HG02885 (cell line): ENCODE data around the gene GOSR2.
"Not testable (repeated sequence)": the region's sequence is repeated elsewhere in the genome, so short reads cannot be mapped to it uniquely, and the experiment has no call there.

Source experiments
- ATAC-seq: cut with Tn5 transposase; IDR thresholded peaks from one replicate; pipeline ENCODE4 v1.9.1; 2021; ENCODE audit warnings: mild to moderate bottlenecking; ENCODE audit not compliant: unreplicated experiment, poor library complexity

Gene GOSR2

DNA sequence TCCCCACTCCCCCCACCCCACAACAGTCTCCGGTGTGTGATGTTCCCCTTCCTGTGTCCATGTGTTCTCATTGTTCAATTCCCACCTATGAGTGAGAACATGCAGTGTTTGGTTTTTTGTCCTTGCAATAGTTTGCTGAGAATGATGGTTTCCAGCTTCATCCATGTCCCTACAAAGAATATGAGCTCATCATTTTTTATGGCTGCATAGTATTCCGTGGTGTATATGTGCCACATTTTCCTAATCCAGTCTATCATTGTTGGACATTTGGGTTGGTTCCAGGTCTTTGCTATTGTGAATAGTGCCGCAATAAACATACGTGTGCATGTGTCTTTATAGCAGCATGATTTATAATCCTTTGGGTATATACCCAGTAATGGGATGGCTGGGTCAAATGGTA lies 30.2 kb downstream of the GOSR2 start:
- not testable (repeated sequence) for ATAC-seq

DNA sequence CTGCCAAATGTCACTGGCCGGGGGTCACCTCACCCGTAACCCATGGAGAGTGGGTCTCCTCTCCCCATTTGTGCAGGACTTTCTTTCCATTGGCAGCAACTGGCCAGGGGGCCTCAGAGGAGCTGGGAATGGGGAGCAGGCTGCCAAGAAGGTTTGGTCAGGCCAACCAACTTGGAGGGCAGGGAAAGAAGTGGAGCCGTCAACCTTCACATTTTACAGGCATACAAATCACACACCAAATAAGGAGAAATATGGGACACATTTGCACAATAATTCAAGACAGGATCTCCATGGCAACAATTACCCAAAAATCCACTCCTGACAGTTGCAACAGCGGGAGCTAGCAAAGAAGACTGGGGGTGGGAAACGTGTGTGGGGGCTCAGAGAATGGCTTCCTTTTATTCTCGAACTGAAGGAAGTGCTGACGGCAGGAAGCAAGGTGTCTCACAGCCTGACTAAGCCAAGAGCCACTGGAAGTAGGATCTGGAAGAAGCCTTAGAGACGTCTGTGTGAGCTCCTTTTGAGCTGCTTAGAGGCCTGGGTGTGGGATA lies 35.2 kb downstream of the GOSR2 start:
- no peak for ATAC-seq

DNA sequence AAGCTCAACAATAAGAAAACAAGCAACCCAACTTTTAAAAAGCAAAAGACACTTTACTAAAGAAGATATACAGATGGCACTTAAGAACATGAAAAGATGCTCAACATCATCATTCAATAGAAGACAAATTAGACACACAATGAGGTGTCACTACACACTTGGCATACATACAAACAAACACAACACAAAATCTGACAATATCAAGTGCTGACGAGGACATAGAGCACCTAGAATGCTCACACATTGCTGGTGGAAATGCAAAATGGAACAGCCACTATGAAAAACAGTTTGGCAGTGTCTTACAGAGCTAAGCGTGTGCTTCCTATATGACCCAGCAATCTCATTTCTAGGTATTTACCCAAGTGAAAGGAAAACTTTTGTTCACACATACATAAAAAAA lies 37.2 kb downstream of the GOSR2 start:
- no peak for ATAC-seq

DNA sequence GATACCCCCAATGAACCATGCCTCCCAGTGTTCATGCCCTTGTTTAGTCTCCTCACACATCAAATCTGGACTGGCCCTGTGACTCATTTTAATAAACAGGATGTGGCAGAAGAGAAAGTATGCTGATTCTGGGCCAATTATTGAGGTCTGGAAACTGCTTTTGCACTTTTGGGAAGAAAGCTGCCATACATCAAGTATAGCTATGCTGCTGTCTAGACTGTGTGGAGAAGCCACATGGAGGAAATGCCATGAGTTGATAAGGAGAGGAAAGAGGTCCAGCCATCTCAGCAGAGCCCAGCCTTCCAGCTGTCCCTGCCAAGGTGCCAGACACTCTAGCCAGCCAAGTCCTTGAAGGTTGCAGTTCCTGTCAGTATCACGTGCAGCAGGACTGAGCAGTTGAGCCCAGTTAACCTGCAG lies 39.4 kb downstream of the GOSR2 start:
- no peak for ATAC-seq

DNA sequence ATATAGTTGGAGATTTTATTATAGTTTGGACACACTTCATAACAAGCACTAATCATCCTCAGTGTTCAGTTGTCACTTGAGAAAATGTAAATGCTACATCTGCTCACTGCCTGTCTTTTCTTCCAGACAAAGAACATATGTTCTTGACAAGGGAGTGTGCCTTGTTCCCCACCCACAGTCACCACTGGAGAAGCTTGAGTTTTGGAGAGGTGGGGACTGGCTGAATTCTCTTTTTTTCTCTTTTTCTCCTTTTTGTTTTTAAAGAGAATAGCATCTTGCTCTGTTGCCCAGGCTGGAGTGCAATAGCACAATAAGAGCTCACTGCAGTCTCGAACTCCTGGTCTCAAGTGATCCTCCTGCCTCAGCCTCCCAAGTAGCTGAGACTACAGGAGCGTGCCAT lies 40.6 kb downstream of the GOSR2 start:
- no peak for ATAC-seq

- ATAC-seq, result no peak
Observed at GRCh38 chr17:46964315-46965265, 41.6 kb downstream of the GOSR2 start.

GRCh38 chr17:46968224-46968834 lies 45.4 kb downstream of the GOSR2 start:
- ATAC-seq, result no peak

DNA sequence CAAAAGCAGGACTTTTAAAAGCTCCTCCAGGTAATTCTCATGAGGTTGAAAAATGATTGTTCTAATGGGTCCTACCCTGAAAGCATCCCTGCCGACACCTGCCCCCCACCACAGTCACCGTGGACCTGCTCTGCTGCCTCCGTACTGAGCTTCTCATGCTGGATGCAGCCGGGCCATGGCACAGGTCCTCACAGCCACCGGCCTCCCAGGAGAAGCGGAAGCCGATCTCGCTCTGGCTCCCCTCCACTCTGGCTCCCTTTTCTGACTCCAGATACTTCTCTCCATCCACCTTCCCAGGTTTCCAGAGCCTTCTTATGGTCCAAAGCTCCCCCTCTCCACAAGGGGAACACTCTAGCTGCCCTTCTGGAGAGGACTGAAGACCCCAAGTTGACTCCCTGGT lies 45.9 kb downstream of the GOSR2 start:
- ATAC-seq, result no peak

DNA sequence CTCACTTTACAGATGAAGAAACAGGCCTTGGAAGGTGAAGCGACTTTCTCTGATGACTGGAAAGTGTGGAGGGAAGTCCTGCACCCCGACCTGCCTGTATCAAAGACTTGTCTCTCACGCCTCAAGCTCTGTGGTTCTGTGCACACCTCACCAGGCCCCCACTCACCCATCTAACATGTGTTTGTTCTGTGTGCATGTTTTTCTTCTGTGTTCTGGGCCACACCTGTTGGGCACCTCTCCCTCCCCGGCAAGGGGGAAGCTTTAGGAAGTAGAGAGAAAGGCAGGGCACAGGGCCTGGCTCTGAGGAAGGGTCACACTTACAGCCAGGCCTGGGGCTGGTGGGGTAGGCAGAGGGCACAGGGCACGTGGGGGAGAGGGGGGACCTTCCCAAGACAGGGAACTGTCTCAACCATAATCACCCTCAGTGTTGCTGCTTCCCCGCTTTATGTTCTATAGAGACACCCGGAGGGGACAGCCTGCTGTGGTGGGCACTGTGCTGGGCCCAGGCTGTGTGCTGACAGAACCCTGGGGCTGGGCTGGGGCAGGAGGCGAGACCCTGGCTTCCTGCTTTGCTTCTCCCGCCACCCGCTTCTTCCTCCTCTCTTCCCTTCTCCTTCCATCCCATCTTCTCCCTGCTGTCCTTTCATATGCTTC lies 48.8 kb downstream of the GOSR2 start:
- ATAC-seq, result no peak

- no peak for ATAC-seq
Observed at GRCh38 chr17:46972346-46972745, 49.4 kb downstream of the GOSR2 start.

DNA sequence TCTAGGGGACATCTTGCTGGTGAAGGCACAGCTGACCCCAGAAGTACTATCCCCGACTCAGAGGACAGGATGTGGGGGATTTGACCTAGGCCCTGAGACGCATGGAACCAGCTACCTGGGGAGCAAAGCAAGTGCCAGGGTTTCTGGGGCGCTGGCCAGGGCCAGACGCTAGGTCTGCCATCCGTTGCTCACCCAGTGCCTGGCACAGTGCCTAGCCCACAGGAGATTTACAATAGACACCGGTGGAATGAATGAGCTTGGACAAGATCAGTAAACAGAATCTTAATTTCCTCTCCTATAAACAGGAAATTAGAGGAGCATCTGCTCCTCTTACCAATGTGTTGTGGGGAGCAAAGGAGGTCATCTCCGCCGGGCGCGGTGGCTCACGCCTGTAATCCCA lies 51.1 kb downstream of the GOSR2 start:
- ATAC-seq, result no peak

- no peak for ATAC-seq
Observed at GRCh38 chr17:46975287-46975686, 52.3 kb downstream of the GOSR2 start.

- no peak for ATAC-seq
Observed at GRCh38 chr17:46976626-46977270, 53.8 kb downstream of the GOSR2 start.

DNA sequence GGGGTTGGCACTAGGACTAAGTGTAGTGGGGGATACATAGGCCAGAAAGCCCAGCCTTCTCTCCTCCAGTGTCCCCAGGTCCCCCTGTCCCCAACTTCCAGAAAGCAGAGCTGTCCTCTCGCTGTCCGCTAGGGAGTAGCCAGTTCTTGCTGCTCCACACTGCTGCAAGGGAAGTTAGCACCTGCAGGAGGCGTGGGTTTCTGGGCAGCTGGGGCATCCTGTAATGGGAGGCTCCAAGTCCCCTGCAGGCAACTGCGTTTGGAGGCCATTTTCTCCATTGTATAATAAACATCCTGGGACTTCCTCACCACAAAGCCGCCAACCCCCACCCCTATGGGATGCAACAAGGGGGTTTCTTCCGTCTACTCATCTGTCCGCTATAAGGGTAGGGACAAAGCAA lies 54.4 kb downstream of the GOSR2 start:
- ATAC-seq, result no peak

DNA sequence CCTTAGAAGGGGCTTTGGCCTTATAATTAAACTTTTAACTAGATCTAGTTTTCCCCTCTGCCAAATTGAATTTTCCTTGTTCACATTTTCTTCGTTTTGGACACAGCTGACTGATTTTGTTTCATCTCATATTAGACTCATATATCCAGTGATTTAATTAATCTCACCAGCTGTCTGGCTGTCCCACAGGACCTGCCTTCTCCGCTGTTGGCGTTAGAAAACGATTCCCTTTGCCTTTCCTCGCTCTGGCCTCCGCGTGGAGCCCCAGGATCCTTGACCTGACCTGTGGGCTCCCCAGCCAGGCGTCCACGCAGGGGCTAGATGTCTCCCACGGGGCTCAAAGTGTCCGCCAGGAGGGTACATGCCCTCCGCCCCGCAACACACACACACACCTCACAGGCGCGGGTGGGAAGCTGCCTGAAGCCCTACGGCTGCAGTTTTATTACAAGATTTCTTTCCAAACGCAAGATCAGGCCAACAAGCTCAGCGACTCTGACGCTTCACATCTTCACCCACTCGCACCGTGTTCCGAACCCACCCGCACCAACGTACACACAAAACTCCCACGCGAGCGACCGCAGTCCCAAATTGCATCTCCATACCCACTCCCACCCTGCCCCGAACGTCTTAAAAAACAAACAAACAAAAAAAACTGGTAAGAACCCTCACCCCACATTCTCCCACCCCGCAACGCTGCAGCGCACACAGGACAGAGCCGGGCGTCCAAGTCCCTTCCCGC lies 55.0 kb downstream of the GOSR2 start:
- no peak for ATAC-seq

DNA sequence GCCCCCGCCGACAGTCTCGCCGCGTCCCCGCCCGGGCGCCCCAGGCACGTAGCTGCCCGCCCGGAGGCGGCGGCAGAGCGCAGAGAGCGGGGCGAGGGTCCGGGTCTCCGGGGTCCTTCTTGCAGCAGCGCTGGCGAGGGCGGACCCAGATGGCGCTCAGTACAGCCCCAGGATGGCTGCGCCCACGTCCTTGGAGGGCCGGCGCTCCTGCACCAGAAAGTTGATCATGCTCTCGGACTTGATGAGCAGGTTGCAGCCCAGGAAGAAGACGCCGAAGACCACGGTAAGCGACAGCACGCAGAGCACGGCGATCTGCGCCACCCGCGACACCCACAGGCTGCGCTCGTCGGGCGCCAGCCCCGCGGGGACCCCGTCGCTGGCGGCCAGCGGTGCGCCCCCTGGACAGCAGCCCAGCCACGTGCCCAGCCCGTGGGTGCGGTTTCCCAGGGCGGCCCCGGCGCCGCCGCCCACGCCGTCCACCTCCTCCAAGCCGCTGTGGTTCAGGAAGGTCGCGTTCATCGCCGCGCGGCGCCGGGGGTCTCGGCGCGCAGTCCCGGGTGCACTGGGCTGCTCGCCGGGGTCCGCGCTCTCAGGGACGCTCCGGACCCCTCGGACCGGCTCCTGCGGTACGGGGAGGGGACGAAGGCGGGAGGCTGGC lies 55.7 kb downstream of the GOSR2 start:
- no peak for ATAC-seq

GRCh38 chr17:46979147-46979863 lies 56.3 kb downstream of the GOSR2 start, which contains the start of gene RPRML:
TSS of gene RPRML (minus strand) at chr17:46979253. CDS start at chr17:46979007, 246 bp downstream.
- ATAC-seq, result no peak

DNA sequence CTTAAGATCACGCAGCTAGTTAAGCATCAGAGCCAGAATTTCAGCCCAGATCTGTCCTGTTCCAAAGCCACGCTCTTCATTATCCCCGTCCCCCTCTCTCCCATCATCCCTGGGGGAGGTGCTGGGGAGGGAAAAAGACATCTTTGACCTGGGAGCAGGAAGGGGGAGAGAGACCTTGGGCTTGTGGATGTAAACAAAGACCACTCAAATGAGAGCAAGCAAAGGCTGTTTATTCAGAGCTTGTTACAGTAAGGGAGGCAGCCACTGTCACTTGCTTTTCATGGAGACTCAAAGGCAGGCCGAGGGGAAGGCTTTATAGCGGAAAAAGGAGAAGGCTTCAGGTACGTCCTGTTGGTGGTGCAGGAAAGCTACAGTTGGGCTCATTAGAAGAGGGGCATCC lies 59.6 kb downstream of the GOSR2 start:
- no peak for ATAC-seq

GRCh38 chr17:46983782-46984181 lies 60.8 kb downstream of the GOSR2 start:
- no peak for ATAC-seq
